T-cell (primary cell): ENCODE results near the gene CTDP1. TPM values are rescaled to one million over a fixed set of nuclear protein-coding genes. Genes with fewer than 3 reads are reported as not detected.
"Not testable (repeated sequence)": the region's sequence is repeated elsewhere in the genome, so short reads cannot be mapped to it uniquely, and the experiment has no call there.

Experiments
- ATAC-seq, 4 experiments: fragments of 200-7000 bp in 3 of 4; fragments of 150-1000 bp in 1 of 4; cut with Tn5 transposase; replicated peaks in 1 of 4; 1 replicate in 3 of 4; 2 replicates in 1 of 4; pipeline ENCODE4 v1.10.0; 2021; ENCODE audit warnings: moderate library complexity in 3 of 4, mild to moderate bottlenecking in 2 of 4, moderate number of reproducible peaks in 1 of 4
- CTCF ChIA-PET, 2 donors: fragments of 300-600 bp; sonication (Branson Sonifier 250); formaldehyde crosslinking; loops; one replicate each; lab custom pipeline; 2022; ENCODE audit warnings: antibody characterized with exemption in 2 of 2; lab: Charles Lee
- POLR2A ChIA-PET, 2 donors: fragments of 300-600 bp; sonication (Branson Sonifier 250); formaldehyde crosslinking; loops; one replicate each; lab custom pipeline; 2022; ENCODE audit warnings: antibody characterized with exemption in 2 of 2; lab: Charles Lee
- DNase-seq, 35 experiments: peaks; one replicate each; pipeline versions ENCODE4 v3.0.0 to v3.0.0-alpha.2; 2013 to 2023
- H3K27ac ChIP-seq: one replicate; pipeline ENCODE4 v1.5.1; 2013; ENCODE audit warnings: low read length
- H3K27me3 ChIP-seq, 2 experiments: replicated peaks in 1 of 2; 1 replicate in 1 of 2; 2 replicates in 1 of 2; pipeline versions ENCODE4 v1.6.1 to v1.7.0; 2013; ENCODE audit warnings: low read length in 1 of 2, mixed read lengths in 1 of 2; ENCODE audit not compliant: control insufficient read depth in 2 of 2, insufficient read depth in 2 of 2; ENCODE audit errors: extremely low read depth in 1 of 2
- H3K36me3 ChIP-seq, 2 donors: 1 replicate in 1 of 2; 2 replicates in 1 of 2; pipeline versions ENCODE4 v1.6.1 to v1.7.0; 2013; ENCODE audit warnings: low read length in 1 of 2; ENCODE audit not compliant: control insufficient read depth in 2 of 2, insufficient read depth in 1 of 2; ENCODE audit errors: extremely low read depth in 1 of 2
- H3K4me1 ChIP-seq, 2 experiments: 1 replicate in 1 of 2; 2 replicates in 1 of 2; pipeline versions ENCODE4 v1.6.1 to v1.7.0; 2013; ENCODE audit warnings: low read length in 2 of 2, mixed read lengths in 1 of 2; ENCODE audit not compliant: insufficient read depth in 2 of 2, control insufficient read depth in 1 of 2; ENCODE audit errors: extremely low read depth in 1 of 2
- H3K4me3 ChIP-seq, 2 donors: 1 replicate in 1 of 2; 2 replicates in 1 of 2; pipeline versions ENCODE4 v1.5.1 to v1.7.0; 2013; ENCODE audit warnings: mild to moderate bottlenecking in 2 of 2, low read length in 1 of 2, moderate library complexity in 1 of 2; ENCODE audit not compliant: control insufficient read depth in 1 of 2; ENCODE audit errors: extremely low read depth in 1 of 2
- H3K9me3 ChIP-seq: 2 replicates; pipeline ENCODE4 v1.7.0; 2013
- H3K27ac Mint-ChIP-seq, 2 donors: one replicate each; pipeline ENCODE4 v1.8.0; 2020 to 2021; ENCODE audit warnings: mild to moderate bottlenecking in 2 of 2, mixed read lengths in 2 of 2
- H3K27me3 Mint-ChIP-seq, 2 donors: one replicate each; pipeline ENCODE4 v1.8.0; 2021 to 2022; ENCODE audit warnings: mixed read lengths in 2 of 2
- H3K36me3 Mint-ChIP-seq: one replicate; pipeline ENCODE4 v1.8.0; 2021; ENCODE audit warnings: mixed read lengths
- H3K4me1 Mint-ChIP-seq, 3 donors: one replicate each; pipeline ENCODE4 v1.8.0; 2020 to 2022; ENCODE audit warnings: mixed read lengths in 3 of 3, mild to moderate bottlenecking in 1 of 3
- H3K4me3 Mint-ChIP-seq, 3 donors: one replicate each; pipeline ENCODE4 v1.8.0; 2020 to 2022; ENCODE audit warnings: mild to moderate bottlenecking in 3 of 3, mixed read lengths in 3 of 3, moderate library complexity in 3 of 3
- H3K9me3 Mint-ChIP-seq, 3 donors: one replicate each; pipeline ENCODE4 v1.8.0; 2020 to 2022; ENCODE audit warnings: mixed read lengths in 3 of 3
- WGBS: methylation state at CpG from one replicate; pipeline ENCODE4 v1.1.5; 2013; ENCODE audit warnings: missing lambda C conversion rate; ENCODE audit not compliant: insufficient coverage; 5-methylcytosine and 5-hydroxymethylcytosine counted together
- total RNA-seq, 35 experiments: library from RNA in 6 of 35; stranded (reverse) in 6 of 35; fragments of 120-200 nt in 1 of 35; gene quantifications; one replicate each; pipeline versions ENCODE4 v1.2.1 to v1.2.4 and lab custom pipeline; 2013 to 2026

CTDP1 gene
- total RNA-seq, 5 donors from 2014 or later (not counting 1 experiment from before 2014, with no cell fraction given), result 46.3 to 78.0 (median 49.4) TPM

- POLR2A ChIA-PET, result no interaction called here
- Histone ChIP-seq H3K9me3 (no peaks in the 10 kb centered on the region), H3K27me3 (no peaks in the 10 kb centered on the region), H3K27ac (no peak overlapping the region), H3K4me3 (no peak overlapping the region), H3K4me1 (no peaks in the 10 kb centered on the region), H3K36me3 (peaks cover 25 to 81% of the 10 kb centered on the region in 2 donors)
- no peak for DNase-seq
- Mint-ChIP-seq H3K36me3 (peaks cover 54% of the 10 kb centered on the region), H3K4me1 (no peaks in the 10 kb centered on the region), H3K27me3 (no peaks in the 10 kb centered on the region), H3K4me3 (no peak overlapping the region), H3K9me3 (no peaks in the 10 kb centered on the region), H3K27ac (no peak overlapping the region)
- CTCF ChIA-PET, result no interaction called here
- WGBS, result over 99% methylated on average over 24 of the region's 29 CpGs
- ATAC-seq, result peak in 2 of 4 experiments; percentile 9 to 20
These were observed 38.0 kb downstream of the CTDP1 start for GRCh38 chr18:79717555-79718074.

DNA sequence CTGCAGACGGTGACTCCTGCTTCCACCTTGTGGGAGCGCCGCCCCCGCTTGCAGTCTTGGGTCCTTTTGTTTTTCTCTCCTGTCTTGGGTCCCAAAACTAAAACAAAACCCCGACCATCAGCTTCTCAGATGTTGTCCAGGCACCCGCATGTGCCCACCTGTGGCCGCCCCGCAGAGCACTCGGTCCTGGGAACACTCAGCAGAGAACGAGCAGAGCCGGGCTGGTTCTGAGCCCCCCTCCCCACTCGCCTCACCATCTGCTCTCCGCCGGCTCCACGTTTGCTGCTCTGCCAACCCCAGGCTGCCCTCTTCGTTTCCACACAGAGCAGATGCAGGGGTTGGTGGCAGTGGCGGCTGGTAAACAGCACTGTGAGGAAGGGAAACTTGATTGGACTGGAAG, 38.5 kb downstream of the CTDP1 start:
- CTCF ChIA-PET, result no interaction called here

GRCh38 chr18:79718878-79719477, 39.4 kb downstream of the CTDP1 start:
- no peak overlapping the region for H3K4me3 ChIP-seq
- no peaks in the 10 kb centered on the region for H3K27me3 ChIP-seq
- Mint-ChIP-seq H3K4me3 (no peak overlapping the region), H3K36me3 (peaks cover 56% of the 10 kb centered on the region), H3K9me3 (no peaks in the 10 kb centered on the region), H3K27ac (no peak overlapping the region), H3K4me1 (no peaks in the 10 kb centered on the region), H3K27me3 (no peaks in the 10 kb centered on the region)
- ATAC-seq, result no peak
- H3K27ac ChIP-seq, result no peak overlapping the region
- ChIA-PET CTCF (no interaction called here), POLR2A (no interaction called here)
- H3K36me3 ChIP-seq, result peaks cover 27 to 80% of the 10 kb centered on the region in 2 donors
- 97% methylated on average over 30 of the region's 30 CpGs for WGBS
- no peak for DNase-seq
- H3K9me3 ChIP-seq, result no peaks in the 10 kb centered on the region
- no peaks in the 10 kb centered on the region for H3K4me1 ChIP-seq

More for the DNA sequence above, 38.5 kb downstream of the CTDP1 start:
- Mint-ChIP-seq H3K27ac (no peak overlapping the region), H3K27me3 (no peaks in the 10 kb centered on the region), H3K36me3 (peaks cover 52% of the 10 kb centered on the region), H3K4me3 (no peak overlapping the region), H3K9me3 (no peaks in the 10 kb centered on the region), H3K4me1 (no peaks in the 10 kb centered on the region)
- no peaks in the 10 kb centered on the region for H3K9me3 ChIP-seq
- no peak for ATAC-seq
- POLR2A ChIA-PET, result no interaction called here
- no peak overlapping the region for H3K27ac ChIP-seq
- H3K36me3 ChIP-seq, result peaks cover 25 to 81% of the 10 kb centered on the region in 2 donors
- no peak for DNase-seq
- no peaks in the 10 kb centered on the region for H3K27me3 ChIP-seq
- 98% methylated on average over 13 of the region's 17 CpGs for WGBS
- H3K4me3 ChIP-seq, result no peak overlapping the region
- no peaks in the 10 kb centered on the region for H3K4me1 ChIP-seq

- H3K27ac ChIP-seq, H3K9me3 Mint-ChIP-seq, H3K4me3 ChIP-seq, CTCF ChIA-PET, H3K27me3 ChIP-seq, POLR2A ChIA-PET, H3K4me1 ChIP-seq, ATAC-seq, DNase-seq, H3K27ac Mint-ChIP-seq, H3K27me3 Mint-ChIP-seq, H3K4me3 Mint-ChIP-seq, H3K4me1 Mint-ChIP-seq, H3K9me3 ChIP-seq: not testable (repeated sequence)
- H3K36me3 Mint-ChIP-seq, result peaks cover 63% of the 10 kb centered on the region
- peaks cover 19 to 80% of the 10 kb centered on the region in 2 donors for H3K36me3 ChIP-seq
- 96% methylated on average over 4 of the region's 19 CpGs for WGBS
These were observed 40.1 kb downstream of the CTDP1 start for GRCh38 chr18:79719478-79720358.

DNA sequence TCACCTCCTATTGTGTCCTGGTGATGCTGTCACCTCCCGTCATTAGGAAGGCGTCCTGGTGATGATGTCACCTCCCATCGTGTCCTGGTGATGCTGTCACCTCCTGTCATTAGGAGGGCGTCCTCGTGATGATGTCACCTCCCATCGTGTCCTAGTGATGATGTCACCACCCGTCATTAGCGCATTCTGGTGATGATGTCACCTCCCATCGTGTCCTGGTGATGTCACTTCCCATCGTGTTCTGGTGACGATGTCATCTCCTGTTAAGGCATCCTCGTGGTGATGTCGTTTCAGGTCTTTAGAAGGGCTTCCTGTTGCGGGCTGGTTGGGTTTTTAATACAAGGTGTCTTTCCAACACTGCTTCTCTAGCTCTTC, 40.7 kb downstream of the CTDP1 start:
- H3K27me3 ChIP-seq, result no peaks in the 10 kb centered on the region
- no peaks in the 10 kb centered on the region for H3K9me3 ChIP-seq
- DNase-seq (no peak), ATAC-seq (no peak)
- no peaks in the 10 kb centered on the region for H3K27me3 Mint-ChIP-seq
- ChIA-PET POLR2A (no interaction called here), CTCF (no interaction called here)
- H3K36me3 Mint-ChIP-seq, result peaks cover 70% of the 10 kb centered on the region
- peaks cover 21 to 80% of the 10 kb centered on the region in 2 donors for H3K36me3 ChIP-seq
- H3K4me3 Mint-ChIP-seq, result no peak overlapping the region
- H3K27ac Mint-ChIP-seq, result no peak overlapping the region
- no peak overlapping the region for H3K27ac ChIP-seq
- peaks cover 3 to 9% (median 8%) of the 10 kb centered on the region in 3 donors for H3K4me1 Mint-ChIP-seq
- no peaks in the 10 kb centered on the region for H3K4me1 ChIP-seq
- no peaks in the 10 kb centered on the region for H3K9me3 Mint-ChIP-seq
- WGBS, result 86% methylated on average over 10 of the region's 14 CpGs
- H3K4me3 ChIP-seq, result no peak overlapping the region

GRCh38 chr18:79723036-79723435, 43.4 kb downstream of the CTDP1 start:
- Histone ChIP-seq H3K4me3 (no peak overlapping the region), H3K4me1 (no peaks in the 10 kb centered on the region), H3K9me3 (no peaks in the 10 kb centered on the region), H3K27ac (no peak overlapping the region), H3K27me3 (no peaks in the 10 kb centered on the region), H3K36me3 (peaks cover 16 to 73% of the 10 kb centered on the region in 2 donors)
- WGBS, result 96% methylated on average over 9 of the region's 13 CpGs
- Mint-ChIP-seq H3K36me3 (peaks cover 83% of the 10 kb centered on the region), H3K27ac (no peak overlapping the region), H3K4me3 (no peak overlapping the region), H3K27me3 (no peaks in the 10 kb centered on the region), H3K4me1 (peaks cover 11 to 17% (median 16%) of the 10 kb centered on the region in 3 donors), H3K9me3 (no peaks in the 10 kb centered on the region)
- POLR2A ChIA-PET, result no interaction called here
- DNase-seq (no peak), ATAC-seq (peak in 1 of 4 experiments; percentile 15)
- CTCF ChIA-PET, result no interaction called here
